ENCODE results near the gene THBS2. TPM values are rescaled to one million over a fixed set of nuclear protein-coding genes. Genes with fewer than 3 reads are reported as not detected.

The THBS2 gene
- total and polyA plus RNA-seq, 2 of the 4 experiments (the other 2 are of a cell fraction), result 97.3 to 113 TPM

DNA sequence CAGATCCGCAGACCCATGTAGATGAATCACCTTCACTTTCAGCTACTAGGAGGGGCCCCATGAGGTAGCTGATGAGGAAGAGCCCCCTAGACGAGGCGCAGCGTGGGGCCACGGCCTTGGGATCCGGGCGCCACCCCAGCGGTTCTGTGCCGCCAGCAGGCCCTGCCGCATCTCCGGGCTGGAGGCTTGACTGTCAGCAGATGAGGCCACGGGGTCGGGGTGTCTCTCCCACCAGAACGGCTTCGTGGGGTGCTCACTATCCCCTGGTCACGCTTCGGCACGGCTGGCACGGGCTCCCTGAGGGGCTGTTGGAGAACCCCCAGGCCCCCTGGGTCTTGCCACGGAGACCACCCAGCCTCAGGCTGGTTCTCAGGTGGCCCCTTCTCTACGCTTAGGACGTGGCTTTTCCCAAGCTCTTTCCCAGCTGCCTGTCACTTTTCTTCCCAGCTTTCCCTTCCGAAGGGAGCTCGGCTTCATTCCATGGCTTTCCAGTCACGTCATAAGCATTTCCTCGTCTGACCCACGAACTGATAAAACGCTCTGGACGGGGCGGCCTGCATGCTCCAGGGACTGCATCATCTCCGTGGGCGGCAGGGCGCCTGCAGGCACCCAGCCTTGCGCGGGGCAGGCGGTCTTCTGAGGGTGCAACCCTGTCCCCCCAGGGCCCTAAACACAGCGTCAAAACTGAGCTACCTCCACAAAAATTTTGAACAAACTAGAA is 85.9 kb downstream of the THBS2 start:
- Histone ChIP-seq H3K27ac (ENCODE audit: insufficient read depth, low read length) (peak overlapping the region; percentile 96), H2AK9ac (replicated peaks; ENCODE audit: low read depth, low read length, poor library complexity) (peak overlapping the region; percentile 98), H2BK20ac (ENCODE audit: low read depth, low read length) (peak overlapping the region; percentile 98), H3K4me2 (ENCODE audit: low read depth, low read length) (0 out of 2 replicates have a peak overlapping the region, but pooled peaks have one; percentile 9), H3K79me1 (ENCODE audit: low read depth in 1 of 2, low read length in 2 of 2) (peaks cover 20 to 55% of the 10 kb centered on the region in 2 experiments), H2AK5ac (ENCODE audit: low read depth, low read length) (peak overlapping the region; percentile 97), H3K56ac (ENCODE audit: extremely low read depth, insufficient read depth, low read length) (peak overlapping the region; percentile 64), H2BK15ac (ENCODE audit: low read depth, low read length) (peak overlapping the region; percentile 82; the same call in 2 of the 3 replicates), H3K18ac (ENCODE audit: low read depth, low read length) (peak overlapping the region; percentile 93), H3K4me1 (ENCODE audit: control insufficient read depth, insufficient read depth, low read length) (peaks cover 32% of the 10 kb centered on the region), H3K9me3 (ENCODE audit: control insufficient read depth, insufficient read depth, low read length) (no peaks in the 10 kb centered on the region), H4K5ac (ENCODE audit: low read depth, low read length) (peak overlapping the region; percentile 89), H3K4ac (ENCODE audit: low read depth, low read length) (peak overlapping the region; percentile 98), H4K20me1 (ENCODE audit: insufficient read depth, low read length) (no peaks in the 10 kb centered on the region), H4K8ac (ENCODE audit: low read depth in 2 of 2, low read length in 2 of 2) (peak overlapping the region; percentile 85 to 95), H4K91ac (ENCODE audit: insufficient read depth, low read depth, low read length) (peak overlapping the region; percentile 96), H3K9me1 (ENCODE audit: insufficient read depth, low read length) (peaks cover 10% of the 10 kb centered on the region), H3K9ac (ENCODE audit: low read depth, low read length) (peak overlapping the region; percentile 51; the same call in 1 of the 2 replicates), H3K14ac (replicated peaks; ENCODE audit: low read depth, low read length) (peak overlapping the region; percentile 88), H3K23ac (ENCODE audit: low read depth, low read length) (peak overlapping the region; percentile 82), H2AFZ (replicated peaks; ENCODE audit: low read length, poor library complexity) (peak overlapping the region; percentile 84), H3K36me3 (ENCODE audit: control insufficient read depth, insufficient read depth, low read length) (no peaks in the 10 kb centered on the region), H2BK5ac (ENCODE audit: low read depth, low read length, poor library complexity, severe bottlenecking) (peak overlapping the region; percentile 99), H3K4me3 (ENCODE audit: insufficient read depth, low read depth, low read length) (no peak overlapping the region), H3K27me3 (ENCODE audit: control insufficient read depth, insufficient read depth, low read length) (no peaks in the 10 kb centered on the region), H2BK120ac (ENCODE audit: low read depth, low read length) (peak overlapping the region; percentile 96)
- intact Hi-C loops (cut with micrococcal nuclease) (loop anchor here (1.0 to 5.0 kb wide), 3 partner anchors 47 to 210 kb away; no protein-coding TSS in a partner anchor), dilution Hi-C loops (cut with HindIII; ENCODE audit: low sequenced_read_pairs, unreplicated experiment) (no loop called here), in situ Hi-C loops (cut with MboI; ENCODE audit: low sequenced_read_pairs) (no loop called here)
- ChIA-PET CTCF (interaction anchor here (0.6 kb wide), 1 partner anchor 64 kb away, joined by 3 read pairs; no protein-coding TSS in a partner anchor), POLR2A (ENCODE audit: unreplicated experiment) (no interaction called here)
- ATAC-seq (ENCODE audit: low read depth) (peak; percentile 80), DNase-seq (peak; percentile 99)
- BruUV-seq (replicated peaks), result no TSS peak
- 50% methylated on average over 14 of the region's 37 CpGs; no CpG with 5 or more reads in 1 of the 2 experiments for WGBS, 2 experiments (ENCODE audit: extremely low coverage in 2 of 2, insufficient read length in 1 of 2)
- TF ChIP-seq, protein P1, sequence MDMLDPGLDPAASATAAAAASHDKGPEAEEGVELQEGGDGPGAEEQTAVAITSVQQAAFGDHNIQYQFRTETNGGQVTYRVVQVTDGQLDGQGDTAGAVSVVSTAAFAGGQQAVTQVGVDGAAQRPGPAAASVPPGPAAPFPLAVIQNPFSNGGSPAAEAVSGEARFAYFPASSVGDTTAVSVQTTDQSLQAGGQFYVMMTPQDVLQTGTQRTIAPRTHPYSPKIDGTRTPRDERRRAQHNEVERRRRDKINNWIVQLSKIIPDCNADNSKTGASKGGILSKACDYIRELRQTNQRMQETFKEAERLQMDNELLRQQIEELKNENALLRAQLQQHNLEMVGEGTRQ (IDR thresholded peaks at IDR 0.05; ENCODE audit: low read depth, low read length), result peak; percentile 4; the same call in 1 of the 2 replicates
- TF ChIP-seq MAZ (IDR thresholded peaks at IDR 0.05; ENCODE audit: borderline replicate concordance, low read depth, low read length) (peak; percentile 67), MXI1 (IDR thresholded peaks at IDR 0.05; ENCODE audit: borderline replicate concordance, low read depth, low read length) (peak; percentile 41; the same call in 1 of the 2 replicates), BHLHE40 (IDR thresholded peaks at IDR 0.05; ENCODE audit: low read depth, low read length) (peak; percentile 48; the same call in 1 of the 2 replicates), POLR2A (IDR thresholded peaks at IDR 0.05; ENCODE audit: low read depth, low read length) (no peak; the same call in 1 of the 2 replicates), CHD1 (IDR thresholded peaks at IDR 0.05; ENCODE audit: low read depth, low read length) (0 out of 2 replicates have a peak, but pooled peaks have one; percentile 57), NFE2L2 (IDR thresholded peaks at IDR 0.05; ENCODE audit: low read depth, low read length) (no peak; the same call in 1 of the 2 replicates), RCOR1 (IDR thresholded peaks at IDR 0.05; ENCODE audit: insufficient replicate concordance, low read length) (peak; percentile 71), MAFK (IDR thresholded peaks at IDR 0.05; ENCODE audit: low read depth, low read length) (no peak), RFX5 (IDR thresholded peaks at IDR 0.05; ENCODE audit: low read depth, low read length) (no peak), RAD21 (IDR thresholded peaks at IDR 0.05; ENCODE audit: low read length) (peak; percentile 33; the same call in 1 of the 2 replicates)
- TF ChIP-seq, protein P2, sequence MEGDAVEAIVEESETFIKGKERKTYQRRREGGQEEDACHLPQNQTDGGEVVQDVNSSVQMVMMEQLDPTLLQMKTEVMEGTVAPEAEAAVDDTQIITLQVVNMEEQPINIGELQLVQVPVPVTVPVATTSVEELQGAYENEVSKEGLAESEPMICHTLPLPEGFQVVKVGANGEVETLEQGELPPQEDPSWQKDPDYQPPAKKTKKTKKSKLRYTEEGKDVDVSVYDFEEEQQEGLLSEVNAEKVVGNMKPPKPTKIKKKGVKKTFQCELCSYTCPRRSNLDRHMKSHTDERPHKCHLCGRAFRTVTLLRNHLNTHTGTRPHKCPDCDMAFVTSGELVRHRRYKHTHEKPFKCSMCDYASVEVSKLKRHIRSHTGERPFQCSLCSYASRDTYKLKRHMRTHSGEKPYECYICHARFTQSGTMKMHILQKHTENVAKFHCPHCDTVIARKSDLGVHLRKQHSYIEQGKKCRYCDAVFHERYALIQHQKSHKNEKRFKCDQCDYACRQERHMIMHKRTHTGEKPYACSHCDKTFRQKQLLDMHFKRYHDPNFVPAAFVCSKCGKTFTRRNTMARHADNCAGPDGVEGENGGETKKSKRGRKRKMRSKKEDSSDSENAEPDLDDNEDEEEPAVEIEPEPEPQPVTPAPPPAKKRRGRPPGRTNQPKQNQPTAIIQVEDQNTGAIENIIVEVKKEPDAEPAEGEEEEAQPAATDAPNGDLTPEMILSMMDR (conservative IDR thresholded peaks at IDR 0.05; ENCODE audit: low read depth, low read length), result no peak
- TF ChIP-seq, protein P3, sequence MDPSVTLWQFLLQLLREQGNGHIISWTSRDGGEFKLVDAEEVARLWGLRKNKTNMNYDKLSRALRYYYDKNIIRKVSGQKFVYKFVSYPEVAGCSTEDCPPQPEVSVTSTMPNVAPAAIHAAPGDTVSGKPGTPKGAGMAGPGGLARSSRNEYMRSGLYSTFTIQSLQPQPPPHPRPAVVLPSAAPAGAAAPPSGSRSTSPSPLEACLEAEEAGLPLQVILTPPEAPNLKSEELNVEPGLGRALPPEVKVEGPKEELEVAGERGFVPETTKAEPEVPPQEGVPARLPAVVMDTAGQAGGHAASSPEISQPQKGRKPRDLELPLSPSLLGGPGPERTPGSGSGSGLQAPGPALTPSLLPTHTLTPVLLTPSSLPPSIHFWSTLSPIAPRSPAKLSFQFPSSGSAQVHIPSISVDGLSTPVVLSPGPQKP (IDR thresholded peaks at IDR 0.05; ENCODE audit: borderline replicate concordance, low read depth, low read length), result no peak
